Thyroid gland (tissue), 4 donors: Measurements from ENCODE around the gene TBC1D22B. TPM values are rescaled to one million over a fixed set of nuclear protein-coding genes. Genes with fewer than 3 reads are reported as not detected.

Experiments used
- DNase-seq, 2 donors: peaks; one replicate each; pipeline ENCODE4 v3.0.0-alpha.2; 2019
- H3K27ac ChIP-seq, 3 donors: fragments of 200-600 bp; sonication (generic); 1 replicate in 2 of 3; 2 replicates in 1 of 3; pipeline ENCODE4 v1.5.1; 2016 to 2019; ENCODE audit warnings: mild to moderate bottlenecking in 1 of 3, moderate library complexity in 1 of 3
- H3K27me3 ChIP-seq: fragments of 200-600 bp; sonication (generic); one replicate; pipeline ENCODE4 v1.5.1; 2019
- H3K36me3 ChIP-seq, 2 donors: fragments of 200-600 bp; sonication (generic); one replicate each; pipeline ENCODE4 v1.5.1; 2016 to 2019
- H3K4me1 ChIP-seq, 2 donors: fragments of 200-600 bp; sonication (generic); one replicate each; pipeline ENCODE4 v1.5.1; 2017 to 2019
- H3K4me3 ChIP-seq, 3 donors: fragments of 200-600 bp; sonication (generic); replicated peaks in 1 of 3; 1 replicate in 2 of 3; 2 replicates in 1 of 3; pipeline ENCODE4 v1.5.1; 2016; ENCODE audit warnings: mild to moderate bottlenecking in 1 of 3
- H3K9me3 ChIP-seq: fragments of 200-600 bp; sonication (generic); one replicate; pipeline ENCODE4 v1.5.1; 2017
- POLR2A ChIP-seq, 2 donors: fragments of 450-650 bp; IDR thresholded peaks; one replicate each; pipeline ENCODE4 v1.6.1; 2017; ENCODE audit warnings: antibody characterized with exemption in 2 of 2, mild to moderate bottlenecking in 2 of 2, moderate library complexity in 1 of 2
- WGBS, 2 donors: methylation state at CpG; one replicate each; pipeline ENCODE4 v1.1.5; 2017; 5-methylcytosine and 5-hydroxymethylcytosine counted together
- intact Hi-C: fragments of 100-400 bp; cut with DNase I; formaldehyde crosslinking; loops from one replicate; pipeline ENCODE4 v1.15.1; 2023
- total RNA-seq, 4 donors: library from RNA; depleted of rRNA; stranded (reverse); fragments of >200 nt; gene quantifications; one replicate each; pipeline ENCODE4 v1.2.3, GENCODE V29; 2016
- TF ChIP-seq, protein P1 (sequence below), 6 experiments: fragments of 200-600 bp in 3 of 6; fragments of 450-650 bp in 3 of 6; sonication (generic) in 3 of 6; IDR thresholded peaks; one replicate each; pipeline ENCODE4 v1.5.1; 2016 to 2019; ENCODE audit warnings: antibody characterized with exemption in 6 of 6, mild to moderate bottlenecking in 2 of 6, inconsistent platforms in 1 of 6, moderate library complexity in 1 of 6

Gene TBC1D22B
- total RNA-seq, 4 donors from 2014 or later = 11.5 to 15.7 (median 14.2) TPM

- Histone ChIP-seq H3K4me1 (no peaks in the 10 kb centered on the region), H3K36me3 (peaks cover 0 to 5% of the 10 kb centered on the region in 2 donors), H3K4me3 (no peak overlapping the region), H3K27ac (no peak overlapping the region), H3K9me3 (no peaks in the 10 kb centered on the region), H3K27me3 (no peaks in the 10 kb centered on the region)
- no peak for DNase-seq
- TF ChIP-seq, protein P1, sequence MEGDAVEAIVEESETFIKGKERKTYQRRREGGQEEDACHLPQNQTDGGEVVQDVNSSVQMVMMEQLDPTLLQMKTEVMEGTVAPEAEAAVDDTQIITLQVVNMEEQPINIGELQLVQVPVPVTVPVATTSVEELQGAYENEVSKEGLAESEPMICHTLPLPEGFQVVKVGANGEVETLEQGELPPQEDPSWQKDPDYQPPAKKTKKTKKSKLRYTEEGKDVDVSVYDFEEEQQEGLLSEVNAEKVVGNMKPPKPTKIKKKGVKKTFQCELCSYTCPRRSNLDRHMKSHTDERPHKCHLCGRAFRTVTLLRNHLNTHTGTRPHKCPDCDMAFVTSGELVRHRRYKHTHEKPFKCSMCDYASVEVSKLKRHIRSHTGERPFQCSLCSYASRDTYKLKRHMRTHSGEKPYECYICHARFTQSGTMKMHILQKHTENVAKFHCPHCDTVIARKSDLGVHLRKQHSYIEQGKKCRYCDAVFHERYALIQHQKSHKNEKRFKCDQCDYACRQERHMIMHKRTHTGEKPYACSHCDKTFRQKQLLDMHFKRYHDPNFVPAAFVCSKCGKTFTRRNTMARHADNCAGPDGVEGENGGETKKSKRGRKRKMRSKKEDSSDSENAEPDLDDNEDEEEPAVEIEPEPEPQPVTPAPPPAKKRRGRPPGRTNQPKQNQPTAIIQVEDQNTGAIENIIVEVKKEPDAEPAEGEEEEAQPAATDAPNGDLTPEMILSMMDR (IDR thresholded peaks at IDR 0.05) = no peak
- no peak for TF ChIP-seq POLR2A (IDR thresholded peaks at IDR 0.05)
- 62 to 68% methylated on average over 2 of the region's 2 CpGs for WGBS, 2 donors
- intact Hi-C loops = no loop called here
Measured at GRCh38 chr6:37362101-37362828, 104.7 kb downstream of the TBC1D22B start.

GRCh38 chr6:37365791-37366190 lies 108.2 kb downstream of the TBC1D22B start:
- no peak overlapping the region for H3K27ac ChIP-seq

DNA sequence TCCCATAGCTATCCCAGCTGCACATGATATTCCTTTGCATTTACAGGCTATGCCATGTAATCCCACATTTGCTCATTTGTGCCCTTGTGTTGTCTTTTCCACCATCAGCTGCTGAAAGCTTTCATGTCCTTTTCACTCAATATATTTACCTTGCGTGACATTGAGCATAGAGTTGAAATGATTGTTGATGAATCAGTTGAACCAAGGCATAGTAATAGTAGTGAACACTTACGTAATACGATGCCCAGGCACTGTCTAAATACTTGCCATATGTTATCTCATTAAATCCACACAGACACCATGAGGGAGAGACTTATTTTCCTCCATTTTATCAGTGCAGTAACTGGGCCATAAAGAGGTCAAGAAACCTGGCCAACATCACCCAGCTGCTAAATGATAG lies 109.3 kb downstream of the TBC1D22B start:
- 79 to 99% methylated on average over 3 of the region's 3 CpGs for WGBS, 2 donors
- DNase-seq = no peak
- TF ChIP-seq POLR2A (IDR thresholded peaks at IDR 0.05) = no peak
- TF ChIP-seq, protein P1 (IDR thresholded peaks at IDR 0.05) = no peak
- H3K27ac ChIP-seq = no peak overlapping the region
- no peak overlapping the region for H3K4me3 ChIP-seq
- H3K27me3 ChIP-seq = no peaks in the 10 kb centered on the region
- peaks cover 0 to 6% of the 10 kb centered on the region in 2 donors for H3K36me3 ChIP-seq
- peaks cover 15 to 29% of the 10 kb centered on the region in 2 donors for H3K4me1 ChIP-seq
- intact Hi-C loops = no loop called here
- no peaks in the 10 kb centered on the region for H3K9me3 ChIP-seq

More at GRCh38 chr6:37365791-37366190, 108.2 kb downstream of the TBC1D22B start:
- no peaks in the 10 kb centered on the region for H3K27me3 ChIP-seq
- H3K9me3 ChIP-seq = no peaks in the 10 kb centered on the region
- WGBS, 2 donors = 40 to 57% methylated on average over 2 of the region's 2 CpGs
- intact Hi-C loops = no loop called here
- peaks cover 0 to 9% of the 10 kb centered on the region in 2 donors for H3K36me3 ChIP-seq
- H3K4me3 ChIP-seq = no peak overlapping the region
- no peak for DNase-seq
- TF ChIP-seq, protein P1 (IDR thresholded peaks at IDR 0.05) = no peak
- TF ChIP-seq POLR2A (IDR thresholded peaks at IDR 0.05) = no peak
- peaks cover 7 to 18% of the 10 kb centered on the region in 2 donors for H3K4me1 ChIP-seq

GRCh38 chr6:37368961-37369320 lies 111.4 kb downstream of the TBC1D22B start:
- H3K9me3 ChIP-seq = no peaks in the 10 kb centered on the region
- H3K4me1 ChIP-seq = peaks cover 24 to 37% of the 10 kb centered on the region in 2 donors
- WGBS, 2 donors = 88 to 96% methylated on average over 1 of the region's 1 CpG
- H3K4me3 ChIP-seq = no peak overlapping the region
- intact Hi-C loops = no loop called here
- peaks cover 0 to 4% of the 10 kb centered on the region in 2 donors for H3K36me3 ChIP-seq
- H3K27ac ChIP-seq = no peak overlapping the region
- no peaks in the 10 kb centered on the region for H3K27me3 ChIP-seq
- DNase-seq = no peak
- TF ChIP-seq POLR2A (IDR thresholded peaks at IDR 0.05) = no peak
- TF ChIP-seq, protein P1 (IDR thresholded peaks at IDR 0.05) = no peak
